K562 (cell line): ENCODE data around the gene RELL2. TPM values are rescaled to one million over a fixed set of nuclear protein-coding genes. Genes with fewer than 3 reads are reported as not detected.
A peak's percentile ranks its signal among the peaks of the same experiment; 100 is the strongest.

Experiments used
- ATF1 ChIP-seq, 2 experiments: fragments of 450-650 bp in 1 of 2; IDR thresholded peaks; 2 replicates each; pipeline ENCODE4 v1.6.1; 2016; ENCODE audit warnings: missing compliant biosample characterization in 1 of 2, missing genetic modification characterization in 1 of 2
- CTCF ChIP-seq, 3 experiments: IDR thresholded peaks in 2 of 3; conservative IDR thresholded peaks in 1 of 3; 2 replicates each; pipeline ENCODE4 v1.5.1; 2011 to 2012; ENCODE audit warnings: low read length in 3 of 3, mild to moderate bottlenecking in 3 of 3, control low read depth in 2 of 3, improper control_type of control experiment in 1 of 3, inconsistent platforms in 1 of 3, low read depth in 1 of 3, mixed read lengths in 1 of 3, moderate library complexity in 1 of 3; ENCODE audit not compliant: insufficient read depth in 2 of 3
- EHMT2 ChIP-seq: fragments of 450-650 bp; IDR thresholded peaks from 2 replicates; pipeline ENCODE4 v1.6.1; 2018; ENCODE audit warnings: antibody characterized with exemption
- ERF ChIP-seq: fragments of 450-650 bp; formaldehyde crosslinking; IDR thresholded peaks from 2 replicates; pipeline ENCODE4 v1.4.0; 2020; ENCODE audit warnings: mild to moderate bottlenecking, mixed read lengths
- FOXA3 ChIP-seq, 2 experiments: fragments of 450-650 bp in 1 of 2; sonication (generic) in 1 of 2; formaldehyde crosslinking; IDR thresholded peaks in 1 of 2; conservative IDR thresholded peaks in 1 of 2; 2 replicates each; pipeline versions ENCODE4 v1.4.0 to v1.8.0; 2020 to 2022; ENCODE audit warnings: mild to moderate bottlenecking in 2 of 2, missing genetic modification reagents in 1 of 2
- FOXO4 ChIP-seq: fragments of 450-650 bp; formaldehyde crosslinking; IDR thresholded peaks from 2 replicates; pipeline ENCODE4 v1.4.0; 2020; ENCODE audit warnings: mild to moderate bottlenecking, moderate library complexity
- HNRNPUL1 ChIP-seq: fragments of 200-400 bp; formaldehyde crosslinking; IDR thresholded peaks from 2 replicates; pipeline ENCODE4 v1.6.1; 2017; ENCODE audit warnings: low read length
- POLR2G ChIP-seq: fragments of 200-400 bp; formaldehyde crosslinking; IDR thresholded peaks from 2 replicates; pipeline ENCODE4 v1.6.1; 2017; ENCODE audit warnings: low read depth, mild to moderate bottlenecking, antibody characterized with exemption, low read length, moderate library complexity
- ZBTB7A ChIP-seq: IDR thresholded peaks from 2 replicates; pipeline ENCODE4 v1.6.1; 2011; ENCODE audit warnings: low read depth, mild to moderate bottlenecking, low read length, moderate library complexity, borderline replicate concordance; ENCODE audit not compliant: control insufficient read depth
- ZFX ChIP-seq: sonication (generic); formaldehyde crosslinking; IDR thresholded peaks from 2 replicates; pipeline ENCODE4 v1.8.0; 2022; ENCODE audit warnings: mild to moderate bottlenecking, missing genetic modification reagents, moderate library complexity
- ZNF395 ChIP-seq: fragments of 200-800 bp; sonication (Bioruptor generic); IDR thresholded peaks from 2 replicates; pipeline ENCODE4 v1.6.1; 2017; ENCODE audit warnings: missing genetic modification characterization, missing compliant biosample characterization
- ZNF592 ChIP-seq: fragments of 450-650 bp; IDR thresholded peaks from 2 replicates; pipeline ENCODE4 v1.6.1; 2017; ENCODE audit warnings: antibody characterized with exemption, mild to moderate bottlenecking
- polyA plus RNA-seq, 8 experiments: library from polyadenylated mRNA; depleted of rRNA in 4 of 8; stranded (reverse) in 5 of 8; unstranded in 3 of 8; fragments of >200 nt; fragmentation: Nextera tagmentation in 2 of 8; fragmentation: Illumina TruSeq in 1 of 8; extraction: Ambion mirVana in 2 of 8; extraction: Trizol in 1 of 8; gene quantifications; 2 replicates each; pipeline versions ENCODE4 v1.2.1 to v1.2.3, GENCODE V29; 2011 to 2014; ENCODE audit warnings: inconsistent platforms in 1 of 8, missing spikeins in 1 of 8
- total RNA-seq, 7 experiments: library from RNA; depleted of rRNA in 6 of 7; stranded (reverse); fragments of >200 nt in 6 of 7; fragmentation: Illumina TruSeq in 2 of 7; extraction: Trizol in 2 of 7; gene quantifications; 2 replicates each; pipeline versions ENCODE4 v1.2.1 to v1.2.3, GENCODE V29; 2011 to 2021; ENCODE audit warnings: low replicate concordance in 1 of 7
- TF ChIP-seq, protein P1 (sequence below): fragments of 250-450 bp; sonication (Bioruptor Pico); IDR thresholded peaks from 2 replicates; pipeline ENCODE4 v1.4.0; 2020; ENCODE audit warnings: mild to moderate bottlenecking, moderate library complexity

RELL2 gene
- total and polyA plus RNA-seq, 9 of the 15 experiments (the other 6 are each of a cell fraction or from before 2014, with no cell fraction given) = 0.06 to 36.0 (median 14.3) TPM

- peak; percentile 39; the same call in 1 of the 2 replicates for TF ChIP-seq ZNF592
- TF ChIP-seq HNRNPUL1 = no peak
- peak; percentile 49 to 72 (median 66); a peak in 5 of 6 replicates for TF ChIP-seq CTCF (IDR thresholded peaks at IDR 0.05 in 2 of 3, conservative IDR thresholded peaks at IDR 0.05 in 1 of 3; ENCODE audit: insufficient read depth in 2 of 3, low read depth in 1 of 3, low read length in 3 of 3)
- no peak for TF ChIP-seq ATF1 (CRISPR knock-in tag; IDR thresholded peaks at IDR 0.05)
- TF ChIP-seq ATF1 (tag; IDR thresholded peaks at IDR 0.05) = no peak
- TF ChIP-seq ZNF395 (CRISPR knock-in tag) = peak; percentile 71
- TF ChIP-seq ERF (CRISPR knock-in tag) = no peak
- TF ChIP-seq POLR2G = peak; percentile 59
- no peak for TF ChIP-seq FOXO4 (CRISPR knock-in tag)
- TF ChIP-seq ZBTB7A = peak; percentile 76; the same call in 1 of the 2 replicates
- TF ChIP-seq EHMT2 = peak; percentile 95
- no peak for TF ChIP-seq FOXA3 (CRISPR knock-in tag; conservative IDR thresholded peaks at IDR 0.05 in 1 of 2, IDR thresholded peaks at IDR 0.05 in 1 of 2)
- TF ChIP-seq ZFX (CRISPR knock-in tag) = 0 out of 2 replicates have a peak, but pooled peaks have one; percentile 42
- TF ChIP-seq, protein P1, sequence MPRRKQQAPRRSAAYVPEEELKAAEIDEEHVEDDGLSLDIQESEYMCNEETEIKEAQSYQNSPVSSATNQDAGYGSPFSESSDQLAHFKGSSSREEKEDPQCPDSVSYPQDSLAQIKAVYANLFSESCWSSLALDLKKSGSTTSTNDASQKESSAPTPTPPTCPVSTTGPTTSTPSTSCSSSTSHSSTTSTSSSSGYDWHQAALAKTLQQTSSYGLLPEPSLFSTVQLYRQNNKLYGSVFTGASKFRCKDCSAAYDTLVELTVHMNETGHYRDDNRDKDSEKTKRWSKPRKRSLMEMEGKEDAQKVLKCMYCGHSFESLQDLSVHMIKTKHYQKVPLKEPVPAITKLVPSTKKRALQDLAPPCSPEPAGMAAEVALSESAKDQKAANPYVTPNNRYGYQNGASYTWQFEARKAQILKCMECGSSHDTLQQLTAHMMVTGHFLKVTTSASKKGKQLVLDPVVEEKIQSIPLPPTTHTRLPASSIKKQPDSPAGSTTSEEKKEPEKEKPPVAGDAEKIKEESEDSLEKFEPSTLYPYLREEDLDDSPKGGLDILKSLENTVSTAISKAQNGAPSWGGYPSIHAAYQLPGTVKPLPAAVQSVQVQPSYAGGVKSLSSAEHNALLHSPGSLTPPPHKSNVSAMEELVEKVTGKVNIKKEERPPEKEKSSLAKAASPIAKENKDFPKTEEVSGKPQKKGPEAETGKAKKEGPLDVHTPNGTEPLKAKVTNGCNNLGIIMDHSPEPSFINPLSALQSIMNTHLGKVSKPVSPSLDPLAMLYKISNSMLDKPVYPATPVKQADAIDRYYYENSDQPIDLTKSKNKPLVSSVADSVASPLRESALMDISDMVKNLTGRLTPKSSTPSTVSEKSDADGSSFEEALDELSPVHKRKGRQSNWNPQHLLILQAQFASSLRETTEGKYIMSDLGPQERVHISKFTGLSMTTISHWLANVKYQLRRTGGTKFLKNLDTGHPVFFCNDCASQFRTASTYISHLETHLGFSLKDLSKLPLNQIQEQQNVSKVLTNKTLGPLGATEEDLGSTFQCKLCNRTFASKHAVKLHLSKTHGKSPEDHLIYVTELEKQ (CRISPR knock-in tag) = no peak
Measured at GRCh38 chr5:141637767-141638419, 1.1 kb downstream of the RELL2 start (continued).
